ENCODE measurements around the gene INPP5B. TPM values are rescaled to one million over a fixed set of nuclear protein-coding genes. Genes with fewer than 3 reads are reported as not detected.

INPP5B gene
- total RNA-seq, 1 experiment from 2014 or later: 26.8 TPM

DNA sequence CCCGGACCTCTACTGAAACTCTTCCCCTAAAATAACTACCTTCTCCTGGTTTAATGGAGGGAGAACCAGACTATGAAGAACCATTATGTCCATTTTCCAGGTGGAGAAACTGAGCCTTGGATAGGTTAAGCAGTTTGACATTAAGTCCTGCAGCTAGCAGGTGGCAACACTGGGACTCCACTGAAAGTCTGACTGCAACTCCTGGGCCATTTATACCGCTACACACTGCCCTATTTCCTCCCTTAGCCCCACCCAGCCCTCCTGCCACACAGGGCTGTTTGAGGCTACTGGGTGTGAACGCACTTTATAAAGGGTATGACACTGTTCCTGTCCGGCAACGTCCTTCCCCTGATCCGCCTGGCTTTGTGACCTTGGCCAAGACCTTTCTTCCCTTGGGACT is 511 bp upstream of the INPP5B start (continued):
- TF ChIP-seq, protein P1, sequence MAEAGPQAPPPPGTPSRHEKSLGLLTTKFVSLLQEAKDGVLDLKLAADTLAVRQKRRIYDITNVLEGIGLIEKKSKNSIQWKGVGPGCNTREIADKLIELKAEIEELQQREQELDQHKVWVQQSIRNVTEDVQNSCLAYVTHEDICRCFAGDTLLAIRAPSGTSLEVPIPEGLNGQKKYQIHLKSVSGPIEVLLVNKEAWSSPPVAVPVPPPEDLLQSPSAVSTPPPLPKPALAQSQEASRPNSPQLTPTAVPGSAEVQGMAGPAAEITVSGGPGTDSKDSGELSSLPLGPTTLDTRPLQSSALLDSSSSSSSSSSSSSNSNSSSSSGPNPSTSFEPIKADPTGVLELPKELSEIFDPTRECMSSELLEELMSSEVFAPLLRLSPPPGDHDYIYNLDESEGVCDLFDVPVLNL (CRISPR knock-in tag; IDR thresholded peaks at IDR 0.05; ENCODE audit: borderline replicate concordance, low read depth): no peak
- TF ChIP-seq NR1H2 (CRISPR knock-in tag; IDR thresholded peaks at IDR 0.05) (no peak), JAZF1 (CRISPR knock-in tag; IDR thresholded peaks at IDR 0.05) (no peak)

DNA sequence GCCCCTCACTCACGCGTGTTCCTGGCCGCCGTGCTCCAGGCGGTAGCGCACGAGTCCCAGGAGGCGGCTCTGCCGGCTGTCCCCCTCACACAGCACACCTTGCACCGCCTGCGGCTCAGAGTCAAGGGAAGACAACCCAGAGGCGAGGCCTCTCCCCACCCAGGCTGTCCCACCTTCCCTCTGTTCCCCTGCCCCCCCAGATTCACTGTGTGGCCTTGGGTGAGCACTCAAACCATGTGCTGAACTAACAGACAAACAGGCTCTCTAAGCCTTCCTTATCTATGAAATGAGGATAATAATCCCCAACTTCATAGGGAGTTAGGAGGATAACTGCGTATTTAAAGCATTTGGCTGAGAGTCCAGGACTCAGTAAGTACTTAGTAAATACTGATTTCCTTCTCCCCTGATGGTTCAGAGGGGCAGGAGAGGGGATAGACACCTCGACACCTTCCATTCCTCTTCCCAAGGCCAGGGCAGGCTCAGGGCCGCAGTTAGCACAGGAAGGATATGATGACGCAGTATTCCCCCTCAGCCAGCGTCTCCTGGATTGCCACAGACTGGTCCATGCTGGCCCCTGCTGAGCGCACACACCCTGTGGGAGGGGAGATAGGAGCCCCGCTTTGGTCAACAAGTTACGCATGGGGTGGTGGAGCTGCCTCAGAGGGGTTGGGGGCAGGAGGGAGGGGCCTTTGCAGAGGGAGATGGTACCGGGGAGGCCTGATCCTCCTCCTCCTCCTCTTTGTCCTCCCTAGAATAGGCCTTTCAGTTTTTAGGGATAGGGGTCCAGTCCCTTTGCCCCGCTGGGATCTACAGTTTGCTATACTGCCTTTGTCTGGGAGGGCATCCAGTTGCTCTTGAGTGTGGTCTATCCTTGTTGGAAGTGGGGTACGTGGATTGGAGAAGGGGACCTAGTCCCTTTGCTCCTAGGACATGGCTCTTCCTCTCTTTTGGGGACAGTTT is 830 bp downstream of the INPP5B start:
- Mint-ChIP-seq H3K27ac (peak overlapping the region; percentile 96; the same call in 1 of the 2 replicates), H3K4me3 (peak overlapping the region; percentile 97), H3K36me3 (no peaks in the 10 kb centered on the region), H3K4me1 (peaks cover 12% of the 10 kb centered on the region), H3K27me3 (ENCODE audit: low read depth) (no peaks in the 10 kb centered on the region), H3K9me3 (no peaks in the 10 kb centered on the region)
- ATAC-seq (peak; percentile 6), DNase-seq (ENCODE audit: low spot score) (no peak)
- TF ChIP-seq GABPB1 (CRISPR knock-in tag; IDR thresholded peaks at IDR 0.05): peak; percentile 41; the same call in 1 of the 2 replicates
- TF ChIP-seq, protein P2, sequence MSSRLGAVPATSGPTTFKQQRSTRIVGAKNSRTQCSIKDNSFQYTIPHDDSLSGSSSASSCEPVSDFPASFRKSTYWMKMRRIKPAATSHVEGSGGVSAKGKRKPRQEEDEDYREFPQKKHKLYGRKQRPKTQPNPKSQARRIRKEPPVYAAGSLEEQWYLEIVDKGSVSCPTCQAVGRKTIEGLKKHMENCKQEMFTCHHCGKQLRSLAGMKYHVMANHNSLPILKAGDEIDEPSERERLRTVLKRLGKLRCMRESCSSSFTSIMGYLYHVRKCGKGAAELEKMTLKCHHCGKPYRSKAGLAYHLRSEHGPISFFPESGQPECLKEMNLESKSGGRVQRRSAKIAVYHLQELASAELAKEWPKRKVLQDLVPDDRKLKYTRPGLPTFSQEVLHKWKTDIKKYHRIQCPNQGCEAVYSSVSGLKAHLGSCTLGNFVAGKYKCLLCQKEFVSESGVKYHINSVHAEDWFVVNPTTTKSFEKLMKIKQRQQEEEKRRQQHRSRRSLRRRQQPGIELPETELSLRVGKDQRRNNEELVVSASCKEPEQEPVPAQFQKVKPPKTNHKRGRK (CRISPR knock-in tag; IDR thresholded peaks at IDR 0.05; ENCODE audit: borderline replicate concordance): no peak
- ChIA-PET CTCF (interaction anchor here (0.9 to 1.6 kb wide), 2 partner anchors 10 to 86 kb away, joined by 4 to 5 read pairs; no protein-coding TSS in a partner anchor), POLR2A (interaction anchor here (1.2 kb wide), 1 partner anchor 14 kb away, joined by 5 read pairs; no protein-coding TSS in a partner anchor)

DNA sequence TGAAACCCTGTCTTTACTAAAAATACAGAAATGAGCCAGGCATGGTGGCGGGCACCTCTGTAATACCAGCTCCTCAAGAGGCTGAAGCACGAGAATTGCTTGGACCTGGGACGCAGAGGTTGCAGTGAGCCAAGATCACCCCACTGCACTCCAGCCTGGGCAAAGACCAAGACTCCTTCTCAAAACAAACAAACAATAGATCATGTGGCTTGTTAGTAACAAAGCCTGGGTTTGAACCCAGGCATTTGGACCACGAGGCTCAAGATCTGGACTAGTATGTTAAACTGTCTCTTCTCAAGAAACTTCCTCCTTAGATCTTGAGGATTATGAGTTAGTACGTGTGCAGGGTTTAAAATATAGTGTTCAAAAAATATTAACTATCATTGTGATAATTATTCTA is 1.6 kb downstream of the INPP5B start:
- DNase-seq (ENCODE audit: low spot score): no peak
- no peaks in the 10 kb centered on the region for H3K27me3 Mint-ChIP-seq (ENCODE audit: low read depth)
- CTCF ChIA-PET: interaction anchor here (1.1 to 1.2 kb wide), 3 partner anchors 9 to 85 kb away, joined by 3 to 4 read pairs (median 3); no protein-coding TSS in a partner anchor
- H3K4me1 Mint-ChIP-seq: peaks cover 12% of the 10 kb centered on the region
- POLR2A ChIA-PET: no interaction called here
- no peak for ATAC-seq
- H3K27ac Mint-ChIP-seq: no peak overlapping the region
- H3K4me3 Mint-ChIP-seq: peak overlapping the region; percentile 14; the same call in 1 of the 2 replicates
- no peaks in the 10 kb centered on the region for H3K36me3 Mint-ChIP-seq
- no peaks in the 10 kb centered on the region for H3K9me3 Mint-ChIP-seq
- TF ChIP-seq, protein P3, sequence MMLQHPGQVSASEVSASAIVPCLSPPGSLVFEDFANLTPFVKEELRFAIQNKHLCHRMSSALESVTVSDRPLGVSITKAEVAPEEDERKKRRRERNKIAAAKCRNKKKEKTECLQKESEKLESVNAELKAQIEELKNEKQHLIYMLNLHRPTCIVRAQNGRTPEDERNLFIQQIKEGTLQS (CRISPR knock-in tag; conservative IDR thresholded peaks at IDR 0.05): no peak
- TF ChIP-seq NR3C1 (CRISPR knock-in tag; conservative IDR thresholded peaks at IDR 0.05; ENCODE audit: low read depth) (no peak), FOXK1 (CRISPR knock-in tag; IDR thresholded peaks at IDR 0.05) (no peak), NFE2L1 (CRISPR knock-in tag; IDR thresholded peaks at IDR 0.05) (no peak), ZNF671 (CRISPR knock-in tag; IDR thresholded peaks at IDR 0.05) (no peak), NR2C2 (CRISPR knock-in tag; IDR thresholded peaks at IDR 0.05) (no peak), ZNF232 (CRISPR knock-in tag; IDR thresholded peaks at IDR 0.05) (no peak), JAZF1 (CRISPR knock-in tag; IDR thresholded peaks at IDR 0.05) (no peak), PRRX2 (CRISPR knock-in tag; IDR thresholded peaks at IDR 0.05) (no peak), ATF1 (CRISPR knock-in tag; IDR thresholded peaks at IDR 0.05) (no peak), OVOL2 (CRISPR knock-in tag; IDR thresholded peaks at IDR 0.05; ENCODE audit: borderline replicate concordance) (no peak), IRF2 (CRISPR knock-in tag; IDR thresholded peaks at IDR 0.05; ENCODE audit: borderline replicate concordance, low read depth) (no peak)
- TF ChIP-seq, protein P4, sequence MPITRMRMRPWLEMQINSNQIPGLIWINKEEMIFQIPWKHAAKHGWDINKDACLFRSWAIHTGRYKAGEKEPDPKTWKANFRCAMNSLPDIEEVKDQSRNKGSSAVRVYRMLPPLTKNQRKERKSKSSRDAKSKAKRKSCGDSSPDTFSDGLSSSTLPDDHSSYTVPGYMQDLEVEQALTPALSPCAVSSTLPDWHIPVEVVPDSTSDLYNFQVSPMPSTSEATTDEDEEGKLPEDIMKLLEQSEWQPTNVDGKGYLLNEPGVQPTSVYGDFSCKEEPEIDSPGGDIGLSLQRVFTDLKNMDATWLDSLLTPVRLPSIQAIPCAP (CRISPR knock-in tag; IDR thresholded peaks at IDR 0.05): no peak
- TF ChIP-seq, protein P5, sequence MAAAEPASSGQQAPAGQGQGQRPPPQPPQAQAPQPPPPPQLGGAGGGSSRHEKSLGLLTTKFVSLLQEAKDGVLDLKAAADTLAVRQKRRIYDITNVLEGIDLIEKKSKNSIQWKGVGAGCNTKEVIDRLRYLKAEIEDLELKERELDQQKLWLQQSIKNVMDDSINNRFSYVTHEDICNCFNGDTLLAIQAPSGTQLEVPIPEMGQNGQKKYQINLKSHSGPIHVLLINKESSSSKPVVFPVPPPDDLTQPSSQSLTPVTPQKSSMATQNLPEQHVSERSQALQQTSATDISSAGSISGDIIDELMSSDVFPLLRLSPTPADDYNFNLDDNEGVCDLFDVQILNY (CRISPR knock-in tag; IDR thresholded peaks at IDR 0.05): no peak
- TF ChIP-seq, protein P6, sequence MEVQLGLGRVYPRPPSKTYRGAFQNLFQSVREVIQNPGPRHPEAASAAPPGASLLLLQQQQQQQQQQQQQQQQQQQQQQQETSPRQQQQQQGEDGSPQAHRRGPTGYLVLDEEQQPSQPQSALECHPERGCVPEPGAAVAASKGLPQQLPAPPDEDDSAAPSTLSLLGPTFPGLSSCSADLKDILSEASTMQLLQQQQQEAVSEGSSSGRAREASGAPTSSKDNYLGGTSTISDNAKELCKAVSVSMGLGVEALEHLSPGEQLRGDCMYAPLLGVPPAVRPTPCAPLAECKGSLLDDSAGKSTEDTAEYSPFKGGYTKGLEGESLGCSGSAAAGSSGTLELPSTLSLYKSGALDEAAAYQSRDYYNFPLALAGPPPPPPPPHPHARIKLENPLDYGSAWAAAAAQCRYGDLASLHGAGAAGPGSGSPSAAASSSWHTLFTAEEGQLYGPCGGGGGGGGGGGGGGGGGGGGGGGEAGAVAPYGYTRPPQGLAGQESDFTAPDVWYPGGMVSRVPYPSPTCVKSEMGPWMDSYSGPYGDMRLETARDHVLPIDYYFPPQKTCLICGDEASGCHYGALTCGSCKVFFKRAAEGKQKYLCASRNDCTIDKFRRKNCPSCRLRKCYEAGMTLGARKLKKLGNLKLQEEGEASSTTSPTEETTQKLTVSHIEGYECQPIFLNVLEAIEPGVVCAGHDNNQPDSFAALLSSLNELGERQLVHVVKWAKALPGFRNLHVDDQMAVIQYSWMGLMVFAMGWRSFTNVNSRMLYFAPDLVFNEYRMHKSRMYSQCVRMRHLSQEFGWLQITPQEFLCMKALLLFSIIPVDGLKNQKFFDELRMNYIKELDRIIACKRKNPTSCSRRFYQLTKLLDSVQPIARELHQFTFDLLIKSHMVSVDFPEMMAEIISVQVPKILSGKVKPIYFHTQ (CRISPR knock-in tag; IDR thresholded peaks at IDR 0.05): no peak
- TF ChIP-seq, protein P7, sequence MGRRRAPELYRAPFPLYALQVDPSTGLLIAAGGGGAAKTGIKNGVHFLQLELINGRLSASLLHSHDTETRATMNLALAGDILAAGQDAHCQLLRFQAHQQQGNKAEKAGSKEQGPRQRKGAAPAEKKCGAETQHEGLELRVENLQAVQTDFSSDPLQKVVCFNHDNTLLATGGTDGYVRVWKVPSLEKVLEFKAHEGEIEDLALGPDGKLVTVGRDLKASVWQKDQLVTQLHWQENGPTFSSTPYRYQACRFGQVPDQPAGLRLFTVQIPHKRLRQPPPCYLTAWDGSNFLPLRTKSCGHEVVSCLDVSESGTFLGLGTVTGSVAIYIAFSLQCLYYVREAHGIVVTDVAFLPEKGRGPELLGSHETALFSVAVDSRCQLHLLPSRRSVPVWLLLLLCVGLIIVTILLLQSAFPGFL (CRISPR knock-in tag; IDR thresholded peaks at IDR 0.05; ENCODE audit: borderline replicate concordance): no peak
